Epithelial cell of esophagus (primary cell): Measurements from ENCODE around the gene CABYR.
A peak's percentile ranks its signal among the peaks of the same experiment; 100 is the strongest.

Experiments used
- DNase-seq: peaks from one replicate; pipeline ENCODE4 v3.0.0; 2010; ENCODE audit warnings: low read depth
- H3K4me3 ChIP-seq: 2 replicates; pipeline ENCODE4 v1.5.1; 2011; ENCODE audit warnings: mild to moderate bottlenecking, low read length, control low read depth
- CTCF ChIP-seq: IDR thresholded peaks from 2 replicates; pipeline ENCODE4 v1.5.1; 2011; ENCODE audit warnings: low read depth, mild to moderate bottlenecking, low read length, control low read depth, inconsistent platforms; ENCODE audit not compliant: insufficient read depth; ENCODE audit errors: missing control alignments

CABYR gene

GRCh38 chr18:24103320-24104021 lies 35.4 kb upstream of the CABYR start:
- H3K4me3 ChIP-seq: no peak overlapping the region
- no peak for DNase-seq
- TF ChIP-seq CTCF: no peak

GRCh38 chr18:24104486-24104885 lies 34.4 kb upstream of the CABYR start:
- no peak for DNase-seq
- no peak overlapping the region for H3K4me3 ChIP-seq
- no peak for TF ChIP-seq CTCF

DNA sequence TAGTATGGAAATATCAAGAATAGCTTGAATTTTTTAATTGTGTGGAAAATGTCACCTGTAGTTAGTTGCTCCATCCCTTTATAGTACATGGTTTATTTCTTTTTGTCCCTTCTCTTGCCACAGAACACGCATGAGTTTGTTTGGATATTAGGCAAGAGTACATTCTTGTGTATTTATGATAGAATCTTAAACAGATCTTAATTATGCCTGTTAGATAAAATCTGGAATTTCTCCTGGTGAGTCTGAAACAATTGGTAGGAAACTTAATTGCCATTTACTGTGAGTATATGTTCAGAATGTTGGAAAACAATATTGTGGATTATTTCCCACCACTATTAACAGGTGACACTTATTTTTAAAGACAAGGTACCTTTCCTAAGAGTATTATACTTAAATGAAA lies 30.2 kb upstream of the CABYR start:
- no peak overlapping the region for H3K4me3 ChIP-seq
- TF ChIP-seq CTCF: no peak

DNA sequence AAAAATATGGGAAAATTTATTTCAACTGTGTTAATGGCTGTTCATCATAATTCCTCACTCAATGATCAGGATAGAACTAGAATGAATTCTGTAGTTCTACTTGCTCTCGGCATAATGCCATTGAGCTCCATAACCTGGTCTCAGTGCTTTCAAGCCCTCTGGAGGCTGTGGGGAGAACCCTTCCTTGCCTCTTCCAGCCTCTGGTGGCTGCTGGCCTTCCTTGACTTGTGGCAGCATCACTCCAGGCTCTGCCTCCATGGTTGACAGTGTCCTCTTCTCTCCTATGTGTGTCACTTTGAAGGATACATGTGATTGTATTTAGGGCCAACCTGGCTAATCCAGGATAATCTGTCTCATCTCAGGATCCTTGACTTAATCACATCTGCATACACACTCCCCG lies 26.9 kb upstream of the CABYR start:
- H3K4me3 ChIP-seq: no peak overlapping the region
- TF ChIP-seq CTCF: no peak
- DNase-seq: no peak

More for the DNA sequence above, 30.2 kb upstream of the CABYR start:
- DNase-seq: no peak

- no peak overlapping the region for H3K4me3 ChIP-seq
- no peak for DNase-seq
- TF ChIP-seq CTCF: no peak
Observed at GRCh38 chr18:24112464-24112863, 26.4 kb upstream of the CABYR start.

GRCh38 chr18:24112874-24113615 lies 25.8 kb upstream of the CABYR start:
- peak; percentile 67 for DNase-seq
- TF ChIP-seq CTCF: no peak
- no peak overlapping the region for H3K4me3 ChIP-seq
